Measurements from ENCODE around the gene ZNF778. TPM values are rescaled to one million over a fixed set of nuclear protein-coding genes. Genes with fewer than 3 reads are reported as not detected.

Gene ZNF778
- polyA plus RNA-seq, 1 of the 3 experiments (the other 2 are of a cell fraction): 10.8 TPM

DNA sequence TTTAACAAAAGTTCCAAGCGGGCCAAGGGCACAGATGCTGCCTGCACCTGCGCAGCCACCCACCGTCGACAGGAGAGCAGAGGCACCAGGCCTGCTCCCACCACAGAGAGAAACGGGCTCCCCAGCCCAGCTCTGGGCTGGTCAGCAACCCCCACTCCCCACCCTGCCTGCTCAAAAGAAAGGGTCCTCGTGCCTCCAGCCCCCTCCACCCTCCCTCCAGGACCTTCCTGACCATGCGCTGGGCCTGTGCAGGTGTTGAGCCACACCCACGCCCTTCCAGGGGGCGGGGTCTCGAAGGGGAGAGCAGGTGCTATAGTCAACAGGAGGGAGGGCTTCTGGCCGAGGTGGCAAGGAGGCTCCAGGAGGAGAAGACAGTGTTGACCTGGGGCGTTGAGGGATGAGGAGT is 25.3 kb downstream of the ZNF778 start:
- 0 out of 2 replicates have a peak, but pooled peaks cover 8% of the 10 kb centered on the region for H3K79me2 ChIP-seq (ENCODE audit: insufficient read depth)
- no peaks in the 10 kb centered on the region for H3K9me3 ChIP-seq
- H3K9ac ChIP-seq: no peak overlapping the region
- 77% methylated on average over 9 of the region's 12 CpGs for WGBS (ENCODE audit: low lambda C conversion rate)
- H3K27me3 ChIP-seq (ENCODE audit: insufficient read depth): no peaks in the 10 kb centered on the region
- no peak overlapping the region for H3K27ac ChIP-seq (ENCODE audit: low read depth in 2 of 2, low read length in 1 of 2)
- H2AFZ ChIP-seq (ENCODE audit: low read depth): no peak overlapping the region
- H3K9me2 ChIP-seq: no peaks in the 10 kb centered on the region
- DNase-seq: no peak
- TF ChIP-seq TAF1 (IDR thresholded peaks at IDR 0.05; ENCODE audit: borderline replicate concordance, low read depth, low read length) (no peak), SMC3 (IDR thresholded peaks at IDR 0.05; ENCODE audit: low read depth, low read length) (no peak), GABPA (IDR thresholded peaks at IDR 0.05; ENCODE audit: low read depth) (no peak), RFX5 (IDR thresholded peaks at IDR 0.05; ENCODE audit: low read length) (no peak), FOSL2 (IDR thresholded peaks at IDR 0.05; ENCODE audit: borderline replicate concordance, low read depth) (no peak), NRF1 (IDR thresholded peaks at IDR 0.05; ENCODE audit: low read depth, low read length) (no peak), TCF12 (IDR thresholded peaks at IDR 0.05) (no peak), FOXM1 (IDR thresholded peaks at IDR 0.05; ENCODE audit: low read depth) (no peak), EZH2phosphoT487 (IDR thresholded peaks at IDR 0.05; ENCODE audit: borderline replicate concordance, low read depth) (no peak)
- TF ChIP-seq, protein P1, sequence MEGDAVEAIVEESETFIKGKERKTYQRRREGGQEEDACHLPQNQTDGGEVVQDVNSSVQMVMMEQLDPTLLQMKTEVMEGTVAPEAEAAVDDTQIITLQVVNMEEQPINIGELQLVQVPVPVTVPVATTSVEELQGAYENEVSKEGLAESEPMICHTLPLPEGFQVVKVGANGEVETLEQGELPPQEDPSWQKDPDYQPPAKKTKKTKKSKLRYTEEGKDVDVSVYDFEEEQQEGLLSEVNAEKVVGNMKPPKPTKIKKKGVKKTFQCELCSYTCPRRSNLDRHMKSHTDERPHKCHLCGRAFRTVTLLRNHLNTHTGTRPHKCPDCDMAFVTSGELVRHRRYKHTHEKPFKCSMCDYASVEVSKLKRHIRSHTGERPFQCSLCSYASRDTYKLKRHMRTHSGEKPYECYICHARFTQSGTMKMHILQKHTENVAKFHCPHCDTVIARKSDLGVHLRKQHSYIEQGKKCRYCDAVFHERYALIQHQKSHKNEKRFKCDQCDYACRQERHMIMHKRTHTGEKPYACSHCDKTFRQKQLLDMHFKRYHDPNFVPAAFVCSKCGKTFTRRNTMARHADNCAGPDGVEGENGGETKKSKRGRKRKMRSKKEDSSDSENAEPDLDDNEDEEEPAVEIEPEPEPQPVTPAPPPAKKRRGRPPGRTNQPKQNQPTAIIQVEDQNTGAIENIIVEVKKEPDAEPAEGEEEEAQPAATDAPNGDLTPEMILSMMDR (IDR thresholded peaks at IDR 0.05): no peak
- TF ChIP-seq, protein P2, sequence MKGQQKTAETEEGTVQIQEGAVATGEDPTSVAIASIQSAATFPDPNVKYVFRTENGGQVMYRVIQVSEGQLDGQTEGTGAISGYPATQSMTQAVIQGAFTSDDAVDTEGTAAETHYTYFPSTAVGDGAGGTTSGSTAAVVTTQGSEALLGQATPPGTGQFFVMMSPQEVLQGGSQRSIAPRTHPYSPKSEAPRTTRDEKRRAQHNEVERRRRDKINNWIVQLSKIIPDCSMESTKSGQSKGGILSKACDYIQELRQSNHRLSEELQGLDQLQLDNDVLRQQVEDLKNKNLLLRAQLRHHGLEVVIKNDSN (IDR thresholded peaks at IDR 0.05; ENCODE audit: borderline replicate concordance, low read depth): no peak
- H3K4me3 ChIP-seq (ENCODE audit: low read depth in 2 of 2, low read length in 1 of 2): no peak overlapping the region
- H3K4me2 ChIP-seq: no peak overlapping the region
- no peaks in the 10 kb centered on the region for H3K36me3 ChIP-seq (replicated peaks in 1 of 2; ENCODE audit: control insufficient read depth in 1 of 2, insufficient read depth in 2 of 2, low read length in 1 of 2)
- H4K20me1 ChIP-seq (ENCODE audit: insufficient read depth): no peaks in the 10 kb centered on the region
- POLR2A ChIA-PET: no interaction called here
- H3K4me1 ChIP-seq (ENCODE audit: control insufficient read depth in 1 of 2, insufficient read depth in 2 of 2, low read depth in 1 of 2, low read length in 1 of 2): peaks cover 0 to 4% of the 10 kb centered on the region in 2 experiments; a peak in 2 of 4 replicates
- peaks cover 9% of the 10 kb centered on the region for H3F3A ChIP-seq (replicated peaks; ENCODE audit: insufficient read depth)
- CTCF ChIA-PET: no interaction called here

DNA sequence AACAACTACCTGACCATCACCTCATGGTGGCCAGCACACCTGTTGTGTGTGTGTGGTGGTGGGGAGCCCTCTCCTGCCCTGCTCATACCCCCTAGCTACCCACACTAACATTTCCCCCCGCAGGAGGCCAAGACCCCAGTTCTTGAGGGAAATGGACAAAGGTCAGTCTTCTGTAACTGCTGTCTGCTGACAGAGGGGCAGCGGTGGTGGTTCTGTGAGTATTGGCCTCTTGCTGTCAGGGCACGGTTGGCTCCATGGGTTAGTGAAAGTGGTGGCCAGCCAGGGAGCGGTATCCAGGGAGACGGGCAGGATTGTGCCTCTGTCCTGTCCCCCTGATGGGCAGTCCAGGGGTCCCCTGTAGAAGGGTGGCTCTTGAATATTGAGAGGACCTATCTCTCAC is 26.2 kb downstream of the ZNF778 start:
- Histone ChIP-seq H3K4me1 (ENCODE audit: control insufficient read depth in 1 of 2, insufficient read depth in 2 of 2, low read depth in 1 of 2, low read length in 1 of 2) (peaks cover 0 to 4% of the 10 kb centered on the region in 2 experiments; a peak in 2 of 4 replicates), H3K36me3 (replicated peaks in 1 of 2; ENCODE audit: control insufficient read depth in 1 of 2, insufficient read depth in 2 of 2, low read length in 1 of 2) (no peaks in the 10 kb centered on the region), H3K4me2 (no peak overlapping the region), H2AFZ (ENCODE audit: low read depth) (no peak overlapping the region), H3K9ac (no peak overlapping the region), H3K9me3 (no peaks in the 10 kb centered on the region), H3K27me3 (ENCODE audit: insufficient read depth) (no peaks in the 10 kb centered on the region), H3F3A (replicated peaks; ENCODE audit: insufficient read depth) (peaks cover 9% of the 10 kb centered on the region), H3K27ac (ENCODE audit: low read depth in 2 of 2, low read length in 1 of 2) (no peak overlapping the region), H3K4me3 (ENCODE audit: low read depth in 2 of 2, low read length in 1 of 2) (no peak overlapping the region), H4K20me1 (ENCODE audit: insufficient read depth) (no peaks in the 10 kb centered on the region), H3K9me2 (no peaks in the 10 kb centered on the region), H3K79me2 (ENCODE audit: insufficient read depth) (0 out of 2 replicates have a peak, but pooled peaks cover 8% of the 10 kb centered on the region)
- ChIA-PET POLR2A (no interaction called here), CTCF (interaction anchor here (0.8 kb wide), 1 partner anchor 461 kb away, joined by 3 read pairs; no protein-coding TSS in a partner anchor)
- no peak for DNase-seq
- 100% methylated on average over 2 of the region's 5 CpGs for WGBS (ENCODE audit: low lambda C conversion rate)
- TF ChIP-seq MEF2A (IDR thresholded peaks at IDR 0.05; ENCODE audit: borderline replicate concordance, low read depth) (no peak), RAD21 (IDR thresholded peaks at IDR 0.05; ENCODE audit: low read length) (no peak), ELF1 (IDR thresholded peaks at IDR 0.05) (no peak), YY1 (IDR thresholded peaks at IDR 0.05; ENCODE audit: low read depth) (no peak), GABPA (IDR thresholded peaks at IDR 0.05; ENCODE audit: low read depth) (no peak), RCOR1 (IDR thresholded peaks at IDR 0.05; ENCODE audit: low read length) (no peak), NFIC (IDR thresholded peaks at IDR 0.05; ENCODE audit: borderline replicate concordance) (no peak), JUND (IDR thresholded peaks at IDR 0.05) (no peak), RFX5 (IDR thresholded peaks at IDR 0.05; ENCODE audit: low read length) (no peak), FOSL2 (IDR thresholded peaks at IDR 0.05; ENCODE audit: borderline replicate concordance, low read depth) (no peak), FOXM1 (IDR thresholded peaks at IDR 0.05; ENCODE audit: low read depth) (no peak)
- TF ChIP-seq, protein P3, sequence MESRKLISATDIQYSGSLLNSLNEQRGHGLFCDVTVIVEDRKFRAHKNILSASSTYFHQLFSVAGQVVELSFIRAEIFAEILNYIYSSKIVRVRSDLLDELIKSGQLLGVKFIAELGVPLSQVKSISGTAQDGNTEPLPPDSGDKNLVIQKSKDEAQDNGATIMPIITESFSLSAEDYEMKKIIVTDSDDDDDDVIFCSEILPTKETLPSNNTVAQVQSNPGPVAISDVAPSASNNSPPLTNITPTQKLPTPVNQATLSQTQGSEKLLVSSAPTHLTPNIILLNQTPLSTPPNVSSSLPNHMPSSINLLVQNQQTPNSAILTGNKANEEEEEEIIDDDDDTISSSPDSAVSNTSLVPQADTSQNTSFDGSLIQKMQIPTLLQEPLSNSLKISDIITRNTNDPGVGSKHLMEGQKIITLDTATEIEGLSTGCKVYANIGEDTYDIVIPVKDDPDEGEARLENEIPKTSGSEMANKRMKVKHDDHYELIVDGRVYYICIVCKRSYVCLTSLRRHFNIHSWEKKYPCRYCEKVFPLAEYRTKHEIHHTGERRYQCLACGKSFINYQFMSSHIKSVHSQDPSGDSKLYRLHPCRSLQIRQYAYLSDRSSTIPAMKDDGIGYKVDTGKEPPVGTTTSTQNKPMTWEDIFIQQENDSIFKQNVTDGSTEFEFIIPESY (IDR thresholded peaks at IDR 0.05; ENCODE audit: borderline replicate concordance, low read depth): no peak
- TF ChIP-seq, protein P4, sequence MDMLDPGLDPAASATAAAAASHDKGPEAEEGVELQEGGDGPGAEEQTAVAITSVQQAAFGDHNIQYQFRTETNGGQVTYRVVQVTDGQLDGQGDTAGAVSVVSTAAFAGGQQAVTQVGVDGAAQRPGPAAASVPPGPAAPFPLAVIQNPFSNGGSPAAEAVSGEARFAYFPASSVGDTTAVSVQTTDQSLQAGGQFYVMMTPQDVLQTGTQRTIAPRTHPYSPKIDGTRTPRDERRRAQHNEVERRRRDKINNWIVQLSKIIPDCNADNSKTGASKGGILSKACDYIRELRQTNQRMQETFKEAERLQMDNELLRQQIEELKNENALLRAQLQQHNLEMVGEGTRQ (IDR thresholded peaks at IDR 0.05; ENCODE audit: borderline replicate concordance, low read depth, low read length): no peak
- TF ChIP-seq, protein P5, sequence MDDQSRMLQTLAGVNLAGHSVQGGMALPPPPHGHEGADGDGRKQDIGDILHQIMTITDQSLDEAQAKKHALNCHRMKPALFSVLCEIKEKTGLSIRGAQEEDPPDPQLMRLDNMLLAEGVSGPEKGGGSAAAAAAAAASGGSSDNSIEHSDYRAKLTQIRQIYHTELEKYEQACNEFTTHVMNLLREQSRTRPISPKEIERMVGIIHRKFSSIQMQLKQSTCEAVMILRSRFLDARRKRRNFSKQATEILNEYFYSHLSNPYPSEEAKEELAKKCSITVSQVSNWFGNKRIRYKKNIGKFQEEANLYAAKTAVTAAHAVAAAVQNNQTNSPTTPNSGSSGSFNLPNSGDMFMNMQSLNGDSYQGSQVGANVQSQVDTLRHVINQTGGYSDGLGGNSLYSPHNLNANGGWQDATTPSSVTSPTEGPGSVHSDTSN (IDR thresholded peaks at IDR 0.05): no peak
- TF ChIP-seq, protein P6, sequence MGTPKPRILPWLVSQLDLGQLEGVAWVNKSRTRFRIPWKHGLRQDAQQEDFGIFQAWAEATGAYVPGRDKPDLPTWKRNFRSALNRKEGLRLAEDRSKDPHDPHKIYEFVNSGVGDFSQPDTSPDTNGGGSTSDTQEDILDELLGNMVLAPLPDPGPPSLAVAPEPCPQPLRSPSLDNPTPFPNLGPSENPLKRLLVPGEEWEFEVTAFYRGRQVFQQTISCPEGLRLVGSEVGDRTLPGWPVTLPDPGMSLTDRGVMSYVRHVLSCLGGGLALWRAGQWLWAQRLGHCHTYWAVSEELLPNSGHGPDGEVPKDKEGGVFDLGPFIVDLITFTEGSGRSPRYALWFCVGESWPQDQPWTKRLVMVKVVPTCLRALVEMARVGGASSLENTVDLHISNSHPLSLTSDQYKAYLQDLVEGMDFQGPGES (IDR thresholded peaks at IDR 0.05; ENCODE audit: low read depth, low read length): no peak
